HG03066 (cell line): ENCODE measurements around the gene PRSS38.

Experiments used
- ATAC-seq: cut with Tn5 transposase; IDR thresholded peaks from one replicate; pipeline ENCODE4 v1.9.1; 2021; ENCODE audit warnings: low read depth; ENCODE audit not compliant: unreplicated experiment

PRSS38 gene

DNA sequence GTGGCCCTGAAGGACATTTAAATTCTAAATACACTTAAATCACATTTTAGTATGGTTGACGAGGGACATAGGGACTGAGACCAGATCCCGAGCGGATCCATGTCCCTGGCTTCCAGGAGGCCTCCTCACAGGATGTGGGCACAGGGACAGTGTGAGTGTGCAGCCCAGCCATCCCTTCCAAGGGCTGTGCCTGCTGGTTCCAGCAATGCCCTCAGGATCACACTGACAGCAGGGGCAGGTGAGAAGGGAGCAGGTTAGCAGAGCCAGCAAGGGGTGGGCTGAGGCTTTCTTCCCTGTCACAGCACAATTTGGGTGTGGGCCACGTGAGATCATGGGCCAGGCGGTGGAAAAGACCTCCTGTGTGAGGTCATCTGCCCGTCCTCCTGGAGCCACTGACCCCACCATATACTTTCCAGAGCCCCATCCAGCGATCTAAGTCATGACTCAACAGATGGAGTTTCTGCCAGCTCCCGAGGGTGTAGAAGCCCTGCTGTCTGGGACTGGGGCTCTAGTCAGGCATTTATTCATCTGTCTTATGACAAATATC is 37.0 kb upstream of the PRSS38 start:
- ATAC-seq: no peak

GRCh38 chr1:227779021-227779441 is 36.4 kb upstream of the PRSS38 start:
- no peak for ATAC-seq

DNA sequence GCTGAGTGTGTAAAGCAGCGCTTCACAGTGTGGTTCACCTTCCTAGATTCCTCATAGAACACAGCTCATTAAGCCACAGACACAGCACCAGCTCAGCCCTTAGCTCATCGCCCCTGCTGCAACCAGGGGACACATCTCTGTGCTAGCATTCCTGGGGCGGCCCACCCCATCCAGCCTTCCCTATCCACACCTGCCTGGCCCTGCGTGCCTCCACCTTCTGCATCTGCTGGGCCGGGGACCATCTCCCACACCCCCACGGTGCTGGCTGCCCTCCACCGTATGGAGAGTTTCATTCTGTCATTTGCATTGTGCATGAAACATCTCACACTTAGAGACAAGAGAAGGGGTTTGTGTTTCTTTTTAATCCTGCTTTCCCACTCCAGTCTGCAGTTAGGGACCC is 35.8 kb upstream of the PRSS38 start:
- ATAC-seq: no peak

GRCh38 chr1:227780101-227781044 is 35.1 kb upstream of the PRSS38 start:
- no peak for ATAC-seq

- no peak for ATAC-seq
Observed at GRCh38 chr1:227781314-227781930, 34.1 kb upstream of the PRSS38 start.

DNA sequence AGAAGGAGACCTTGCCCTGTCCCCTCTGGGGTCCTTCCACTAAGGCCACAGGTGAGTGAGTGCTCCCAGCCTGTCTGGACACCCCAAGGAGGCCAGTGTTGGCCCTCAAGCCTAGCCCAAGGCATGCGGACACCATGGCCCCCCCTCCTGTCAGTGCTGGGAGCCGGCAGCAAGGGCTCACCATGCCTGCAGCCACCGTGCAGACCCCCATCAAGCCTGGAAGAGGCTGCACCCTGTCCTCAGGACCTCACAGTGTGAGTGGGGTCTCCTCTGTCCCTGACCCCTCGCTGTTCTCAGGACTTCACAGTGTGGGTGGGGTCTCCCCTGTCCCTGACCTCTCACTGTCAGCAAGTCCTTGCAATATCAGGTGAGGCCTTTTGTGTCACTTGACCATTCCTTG is 33.2 kb upstream of the PRSS38 start:
- ATAC-seq: no peak

GRCh38 chr1:227785094-227785804 is 30.2 kb upstream of the PRSS38 start:
- ATAC-seq: no peak

- ATAC-seq: no peak
Observed at GRCh38 chr1:227785805-227786671, 29.4 kb upstream of the PRSS38 start.

GRCh38 chr1:227786673-227787512 is 28.6 kb upstream of the PRSS38 start:
- ATAC-seq: peak; percentile 6

DNA sequence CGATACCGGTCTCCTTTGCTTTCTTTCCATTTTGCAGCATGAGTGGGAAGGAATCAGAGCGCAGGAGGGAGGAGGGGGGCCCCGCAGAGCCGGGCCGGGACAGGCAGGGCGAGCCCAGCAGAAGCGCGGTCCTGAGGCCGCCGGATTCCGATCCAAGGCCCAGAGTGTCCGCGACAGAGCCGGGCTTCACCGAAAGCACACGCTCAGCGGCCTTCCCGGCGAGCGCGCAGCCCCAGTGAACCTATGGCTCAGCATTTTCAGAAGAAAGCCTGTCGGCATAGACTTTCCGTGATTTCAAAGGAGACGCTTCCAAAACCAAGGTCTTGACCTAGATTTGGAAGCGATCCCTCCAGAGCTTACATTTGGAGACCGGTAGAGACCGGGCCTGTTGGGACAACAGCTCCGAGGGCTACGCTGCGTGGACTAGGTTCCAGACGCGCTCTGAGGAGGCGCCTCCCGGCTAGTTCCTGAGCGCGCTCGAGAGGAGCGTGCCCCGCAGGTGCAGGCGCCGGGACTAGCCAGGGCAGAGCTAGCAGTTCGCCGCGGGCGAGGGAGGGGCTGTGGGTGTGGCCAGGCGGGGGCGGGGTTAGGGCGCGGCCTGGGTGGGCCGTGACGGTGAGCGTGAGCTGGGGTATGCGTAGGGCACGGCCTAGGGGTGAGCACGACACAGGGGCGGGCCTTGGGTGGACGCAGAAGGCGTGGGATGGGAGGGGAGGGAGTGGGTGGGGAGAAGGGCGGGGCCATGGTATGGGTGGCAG is 27.8 kb upstream of the PRSS38 start:
- peak; percentile 91 for ATAC-seq

DNA sequence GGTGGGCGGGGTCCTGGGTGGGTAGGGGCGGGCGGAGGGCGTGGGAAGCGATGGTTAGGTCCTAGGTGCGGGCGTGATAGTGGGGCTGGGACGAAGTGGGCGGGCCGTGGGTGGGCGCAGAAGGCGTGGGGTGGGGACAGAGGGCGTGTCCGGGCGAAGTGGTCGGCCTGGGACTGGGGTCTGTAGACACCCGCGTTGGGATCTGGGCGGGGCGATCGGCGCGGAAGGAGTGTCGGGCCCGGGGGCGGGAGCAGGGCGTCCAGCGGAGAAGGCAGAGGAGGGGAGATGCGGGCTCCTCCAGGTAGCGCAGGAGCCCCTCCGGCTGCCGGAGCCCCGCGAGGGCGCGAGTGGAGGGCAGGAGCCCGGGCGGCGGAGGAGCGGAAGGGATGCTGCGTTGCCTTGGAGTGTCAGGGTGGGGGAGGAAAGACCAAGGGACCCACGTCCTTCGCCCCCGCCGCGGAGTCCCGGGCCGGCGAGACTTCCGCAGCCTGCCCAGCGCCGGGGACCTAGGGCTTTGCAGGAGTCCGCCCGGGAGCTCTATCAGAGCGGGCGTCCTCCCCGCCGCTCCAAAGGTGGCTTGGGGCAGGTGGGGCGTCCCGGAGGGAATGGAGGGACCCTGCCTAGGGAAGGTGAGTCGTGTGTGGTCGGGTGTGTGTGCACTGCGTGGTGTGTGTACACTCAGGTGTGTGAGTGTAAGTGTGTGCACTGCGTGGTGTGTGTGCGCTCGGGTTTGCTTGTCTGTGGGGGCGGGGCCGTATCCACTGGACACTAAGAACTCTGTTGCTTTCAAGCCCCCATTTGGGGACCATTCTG is 27.0 kb upstream of the PRSS38 start:
- peak; percentile 61 for ATAC-seq

DNA sequence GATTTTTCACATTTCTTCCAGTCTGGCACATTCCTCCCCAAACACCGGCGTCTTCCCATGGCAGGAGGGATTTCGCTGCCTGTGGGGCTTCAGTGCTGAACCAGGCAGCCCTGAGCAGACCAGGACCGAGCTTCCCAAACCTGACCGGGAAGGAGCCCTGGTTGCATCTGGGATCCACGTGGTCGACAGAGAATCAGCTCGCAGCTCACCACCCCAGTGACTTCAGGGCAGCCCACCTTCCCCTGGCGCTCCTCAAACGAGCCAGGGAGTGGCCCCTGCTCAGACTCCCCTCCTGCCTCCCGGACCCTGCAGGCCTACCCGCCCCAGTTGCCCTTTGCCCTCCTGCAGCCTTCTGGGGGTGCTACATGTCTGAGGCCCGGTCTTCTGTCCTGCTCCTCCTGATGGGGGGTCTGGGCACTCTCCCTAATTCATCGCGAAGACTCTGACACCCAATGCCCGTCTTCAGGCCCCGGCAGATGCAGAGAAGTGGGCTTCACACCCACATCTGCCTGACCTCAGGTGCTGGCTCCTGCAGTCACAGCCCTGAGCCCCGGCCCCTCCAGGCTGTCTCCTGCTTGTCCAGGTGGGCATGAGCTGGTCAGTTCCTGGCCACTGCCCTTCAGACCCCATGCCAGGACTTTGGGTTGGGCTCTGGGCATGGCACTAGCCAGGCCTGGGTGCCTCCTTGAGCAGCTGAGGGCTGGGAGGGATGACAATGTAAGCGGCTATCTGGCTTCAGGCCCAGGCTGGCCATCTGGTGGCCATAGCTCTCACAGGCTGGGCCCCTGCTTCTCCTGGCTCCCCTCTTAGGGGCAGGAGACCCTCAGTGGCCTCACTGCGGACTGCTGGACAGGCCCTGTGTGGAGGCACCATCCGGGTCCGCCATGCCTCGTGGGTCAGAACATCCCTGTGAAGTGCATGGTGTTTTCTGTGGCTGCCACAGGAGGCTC is 26.1 kb upstream of the PRSS38 start:
- ATAC-seq: no peak

GRCh38 chr1:227790034-227790400 is 25.5 kb upstream of the PRSS38 start:
- no peak for ATAC-seq

DNA sequence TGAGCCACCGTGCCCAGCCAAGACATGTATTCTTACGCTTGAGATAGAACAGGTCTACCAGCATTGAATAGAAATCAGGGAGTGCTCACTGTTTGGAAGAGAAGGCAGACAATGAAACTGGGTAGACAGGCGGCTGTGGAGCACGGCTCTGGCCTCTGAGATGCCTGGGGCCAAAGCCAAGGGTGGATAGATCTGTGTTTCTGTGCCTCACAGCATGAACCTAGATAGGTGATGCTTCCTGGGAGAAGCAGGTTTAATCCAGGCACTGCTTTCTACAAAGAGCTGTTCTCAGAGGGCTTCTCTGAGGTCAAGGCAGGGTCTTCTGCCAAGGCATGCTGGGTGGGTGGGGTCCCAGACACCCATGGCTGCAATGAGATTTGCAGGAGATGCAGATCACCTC is 24.6 kb upstream of the PRSS38 start:
- ATAC-seq: no peak

DNA sequence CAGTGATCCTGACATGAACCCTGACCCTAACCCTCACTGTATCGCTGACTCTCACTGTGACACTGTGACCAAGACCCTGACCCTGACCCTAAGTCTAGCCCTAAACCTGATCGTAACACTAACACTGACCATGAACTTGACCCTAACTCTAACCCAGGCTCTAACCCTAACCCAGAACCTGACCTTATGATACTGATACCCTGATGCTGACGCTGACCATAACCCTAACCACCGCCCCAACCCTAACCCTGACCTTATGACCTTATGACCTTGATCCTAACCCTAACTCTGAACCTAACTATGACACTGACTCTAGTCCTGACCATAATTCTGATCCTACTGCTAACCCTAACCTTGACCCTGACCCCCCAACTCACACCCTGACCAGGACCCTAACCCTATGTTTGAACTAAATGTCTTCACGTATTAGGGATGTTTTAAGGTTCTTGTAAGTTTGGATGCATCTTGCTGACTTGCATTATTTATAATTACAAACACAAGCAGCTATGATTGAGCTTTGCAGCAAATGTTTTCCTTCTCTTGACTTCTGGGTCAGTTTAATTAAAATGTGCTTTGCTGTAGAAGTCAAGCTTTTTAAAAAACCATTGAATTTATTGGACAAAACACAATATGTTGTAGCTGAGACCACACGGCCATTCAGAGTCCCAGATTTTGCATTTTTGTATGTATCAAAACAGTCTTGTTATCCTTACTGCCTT is 23.9 kb upstream of the PRSS38 start:
- no peak for ATAC-seq
